Subcutaneous adipose tissue (tissue), 4 donors: ENCODE data around the gene GRK4. TPM values are rescaled to one million over a fixed set of nuclear protein-coding genes. Genes with fewer than 3 reads are reported as not detected.

Source experiments
- total RNA-seq, 4 donors: library from RNA; depleted of rRNA; stranded (reverse); fragments of >200 nt; gene quantifications; one replicate each; pipeline ENCODE4 v1.1.0, GENCODE V29; 2016
- TF ChIP-seq, protein P1 (sequence below): fragments of 450-650 bp; IDR thresholded peaks from one replicate; pipeline ENCODE4 v1.5.1; 2016; ENCODE audit warnings: low read depth, mild to moderate bottlenecking, control low read depth, antibody characterized with exemption, moderate library complexity

Gene GRK4
- total RNA-seq, 4 donors from 2014 or later: 3.1 to 7.9 (median 3.7) TPM

DNA sequence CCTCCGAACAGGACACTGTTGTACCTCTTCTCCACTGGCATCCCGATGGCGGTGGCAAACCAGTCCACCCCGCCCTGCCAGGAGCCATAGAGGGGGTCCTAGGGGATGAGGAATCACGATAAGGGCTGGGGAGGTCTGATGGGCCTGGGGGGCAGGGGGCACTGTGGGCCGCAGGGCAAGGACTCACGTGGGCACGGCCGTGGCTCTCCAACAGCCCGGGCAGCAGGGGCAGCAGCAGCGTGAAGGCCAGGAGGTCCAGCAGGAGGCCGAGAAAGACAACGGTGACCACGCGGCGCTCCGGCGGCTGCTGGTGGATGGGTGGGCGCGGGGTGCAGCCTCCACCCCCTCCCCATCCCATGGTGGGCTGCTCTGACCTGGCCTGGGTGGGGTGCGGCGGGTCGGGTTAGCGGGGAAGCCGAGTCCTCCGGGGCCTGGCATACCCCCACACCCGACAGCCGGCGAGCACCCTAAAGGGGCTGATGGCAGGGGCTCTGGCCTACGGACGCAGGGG lies 29.8 kb upstream of the GRK4 start:
- TF ChIP-seq, protein P1, sequence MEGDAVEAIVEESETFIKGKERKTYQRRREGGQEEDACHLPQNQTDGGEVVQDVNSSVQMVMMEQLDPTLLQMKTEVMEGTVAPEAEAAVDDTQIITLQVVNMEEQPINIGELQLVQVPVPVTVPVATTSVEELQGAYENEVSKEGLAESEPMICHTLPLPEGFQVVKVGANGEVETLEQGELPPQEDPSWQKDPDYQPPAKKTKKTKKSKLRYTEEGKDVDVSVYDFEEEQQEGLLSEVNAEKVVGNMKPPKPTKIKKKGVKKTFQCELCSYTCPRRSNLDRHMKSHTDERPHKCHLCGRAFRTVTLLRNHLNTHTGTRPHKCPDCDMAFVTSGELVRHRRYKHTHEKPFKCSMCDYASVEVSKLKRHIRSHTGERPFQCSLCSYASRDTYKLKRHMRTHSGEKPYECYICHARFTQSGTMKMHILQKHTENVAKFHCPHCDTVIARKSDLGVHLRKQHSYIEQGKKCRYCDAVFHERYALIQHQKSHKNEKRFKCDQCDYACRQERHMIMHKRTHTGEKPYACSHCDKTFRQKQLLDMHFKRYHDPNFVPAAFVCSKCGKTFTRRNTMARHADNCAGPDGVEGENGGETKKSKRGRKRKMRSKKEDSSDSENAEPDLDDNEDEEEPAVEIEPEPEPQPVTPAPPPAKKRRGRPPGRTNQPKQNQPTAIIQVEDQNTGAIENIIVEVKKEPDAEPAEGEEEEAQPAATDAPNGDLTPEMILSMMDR: no peak

DNA sequence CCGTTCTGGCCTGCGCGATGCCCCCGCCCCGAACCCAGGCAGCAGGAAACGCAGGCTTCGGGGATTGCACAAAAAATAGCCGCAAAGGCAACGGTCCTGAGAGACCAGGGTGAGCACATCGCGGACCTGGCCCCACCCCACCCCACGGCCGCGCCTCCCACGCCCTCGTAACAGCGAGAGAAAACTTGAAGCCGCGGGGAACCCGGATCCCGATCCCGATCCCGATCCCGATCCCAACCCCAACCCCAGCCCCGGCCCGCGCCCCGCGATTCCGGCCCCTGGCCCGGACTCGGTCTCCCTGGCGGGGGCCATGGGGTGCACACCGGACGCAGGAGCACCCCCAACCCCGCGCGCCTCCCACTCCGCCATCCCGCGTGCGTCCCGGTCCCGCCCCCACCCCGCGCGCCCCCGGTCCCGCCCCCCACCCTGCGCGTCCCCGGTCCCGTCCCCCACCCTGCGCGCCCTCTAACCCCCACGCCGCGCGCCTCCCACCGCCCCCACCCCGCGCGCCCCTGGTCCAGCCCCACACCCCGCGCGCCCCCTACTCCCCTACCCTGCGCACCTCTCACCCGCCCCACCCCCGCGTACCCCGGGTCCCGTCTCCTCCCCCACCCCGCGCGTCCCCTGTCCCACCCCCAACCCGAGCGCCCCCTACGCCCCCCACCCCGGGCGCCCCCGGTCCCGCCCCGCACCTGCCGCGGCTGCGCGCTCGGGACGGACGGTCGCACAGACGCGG lies 29.1 kb upstream of the GRK4 start:
- TF ChIP-seq, protein P1: no peak

- TF ChIP-seq, protein P1: no peak
These were observed 28.3 kb upstream of the GRK4 start for GRCh38 chr4:2934813-2935761.

- TF ChIP-seq, protein P1: no peak
These were observed 27.3 kb upstream of the GRK4 start for GRCh38 chr4:2935762-2936743.

GRCh38 chr4:2936773-2937145 lies 26.6 kb upstream of the GRK4 start:
- TF ChIP-seq, protein P1: no peak

GRCh38 chr4:2937146-2937857 lies 26.1 kb upstream of the GRK4 start:
- TF ChIP-seq, protein P1: no peak
